Neural cell (in vitro differentiated cells): ENCODE data around the gene MIPOL1. TPM values are rescaled to one million over a fixed set of nuclear protein-coding genes. Genes with fewer than 3 reads are reported as not detected.
A peak's percentile ranks its signal among the peaks of the same experiment; 100 is the strongest.

Experiments used
- H2AFZ ChIP-seq: fragments of 200-600, 300-800 bp; sonication (generic), shearing (Covaris generic); 2 replicates; pipeline ENCODE4 v1.6.0; 2014; ENCODE audit warnings: low read depth, mild to moderate bottlenecking, antibody characterized with exemption, low read length, moderate library complexity
- H3F3A ChIP-seq: fragments of 200-600 bp; shearing (Covaris generic); 2 replicates; pipeline ENCODE4 v1.6.1; 2016; ENCODE audit warnings: mild to moderate bottlenecking, moderate library complexity, mixed read lengths, antibody characterized with exemption, low read length; ENCODE audit not compliant: insufficient read depth, poor library complexity, severe bottlenecking
- H3K27ac ChIP-seq: fragments of 200-600, 300-800 bp; sonication (generic), shearing (Covaris generic); 2 replicates; pipeline ENCODE4 v1.5.1; 2014; ENCODE audit warnings: mild to moderate bottlenecking, low read length, moderate library complexity
- H3K27me3 ChIP-seq: fragments of 300-800, 200-600 bp; sonication (generic), shearing (Covaris generic); 2 replicates; pipeline ENCODE4 v1.6.0; 2014; ENCODE audit warnings: mild to moderate bottlenecking, low read depth, low read length, moderate library complexity; ENCODE audit not compliant: insufficient read depth
- H3K36me3 ChIP-seq: fragments of 300-800, 200-600 bp; sonication (generic), shearing (Covaris generic); 2 replicates; pipeline ENCODE4 v1.5.1; 2014; ENCODE audit warnings: mild to moderate bottlenecking, antibody characterized with exemption, low read length, moderate library complexity; ENCODE audit not compliant: insufficient read depth
- H3K4me2 ChIP-seq: fragments of 300-800, 200-600 bp; sonication (generic), shearing (Covaris generic); 2 replicates; pipeline ENCODE4 v1.6.0; 2014; ENCODE audit warnings: mild to moderate bottlenecking, low read length
- H3K4me3 ChIP-seq: fragments of 300-800, 200-600 bp; sonication (generic), shearing (Covaris generic); 2 replicates; pipeline ENCODE4 v1.5.1; 2014; ENCODE audit warnings: mild to moderate bottlenecking, low read length, moderate library complexity
- H3K79me2 ChIP-seq: fragments of 200-600 bp; shearing (Covaris generic); replicated peaks from 2 replicates; pipeline ENCODE4 v1.6.0; 2014; ENCODE audit warnings: mild to moderate bottlenecking, low read length, moderate library complexity; ENCODE audit not compliant: insufficient read depth
- H3K9ac ChIP-seq: fragments of 300-800, 200-600 bp; sonication (generic), shearing (Covaris generic); 2 replicates; pipeline ENCODE4 v1.6.1; 2016; ENCODE audit warnings: mild to moderate bottlenecking, low read length, mixed read lengths
- H3K9me2 ChIP-seq: fragments of 200-600 bp; shearing (Covaris generic); 2 replicates; pipeline ENCODE4 v1.6.1; 2016; ENCODE audit warnings: mild to moderate bottlenecking, low read length, mixed read lengths; ENCODE audit not compliant: insufficient read depth
- H3K9me3 ChIP-seq: fragments of 200-600, 300-800 bp; sonication (generic), shearing (Covaris generic); 2 replicates; pipeline ENCODE4 v1.6.1; 2016; ENCODE audit warnings: mild to moderate bottlenecking, mixed run types, low read length, moderate library complexity, mixed read lengths
- H4K20me1 ChIP-seq: fragments of 200-600 bp; shearing (Covaris generic); 2 replicates; pipeline ENCODE4 v1.6.1; 2016; ENCODE audit warnings: mild to moderate bottlenecking, mixed run types; ENCODE audit not compliant: insufficient read depth
- CTCF ChIP-seq: fragments of 450-650 bp; IDR thresholded peaks from 2 replicates; pipeline ENCODE4 v1.5.1; 2014; ENCODE audit warnings: antibody characterized with exemption, mild to moderate bottlenecking, moderate library complexity; ENCODE audit not compliant: poor library complexity, severe bottlenecking
- EP300 ChIP-seq: fragments of 450-650 bp; conservative IDR thresholded peaks from 2 replicates; pipeline ENCODE4 v1.6.1; 2014; ENCODE audit warnings: antibody characterized with exemption, mild to moderate bottlenecking, moderate library complexity; ENCODE audit not compliant: poor library complexity, severe bottlenecking
- EZH2 ChIP-seq: fragments of 200-600, 300-800 bp; shearing (Covaris generic), sonication (generic); IDR thresholded peaks from 2 replicates; pipeline ENCODE4 v1.6.1; 2014; ENCODE audit warnings: antibody characterized with exemption, low read length, borderline replicate concordance, mild to moderate bottlenecking; ENCODE audit not compliant: insufficient read depth, poor library complexity, severe bottlenecking
- MXI1 ChIP-seq: fragments of 450-650 bp; conservative IDR thresholded peaks from 2 replicates; pipeline ENCODE4 v1.6.1; 2014; ENCODE audit warnings: antibody characterized with exemption, mild to moderate bottlenecking; ENCODE audit not compliant: poor library complexity, severe bottlenecking
- POLR2AphosphoS5 ChIP-seq: IDR thresholded peaks from 2 replicates; pipeline ENCODE4 v1.6.1; 2012
- RAD21 ChIP-seq: fragments of 450-650 bp; conservative IDR thresholded peaks from 2 replicates; pipeline ENCODE4 v1.6.1; 2014; ENCODE audit warnings: antibody characterized with exemption, mild to moderate bottlenecking, moderate library complexity
- REST ChIP-seq: IDR thresholded peaks from 2 replicates; pipeline ENCODE4 v1.6.1; 2012; ENCODE audit warnings: borderline replicate concordance
- SMC3 ChIP-seq: fragments of 450-650 bp; conservative IDR thresholded peaks from 2 replicates; pipeline ENCODE4 v1.6.1; 2014; ENCODE audit warnings: antibody characterized with exemption, mild to moderate bottlenecking, moderate library complexity; ENCODE audit not compliant: poor library complexity
- TAF1 ChIP-seq: IDR thresholded peaks from 2 replicates; pipeline ENCODE4 v1.6.1; 2012; ENCODE audit warnings: low read depth
- polyA plus RNA-seq: library from polyadenylated mRNA; depleted of rRNA; stranded (reverse); fragments of >200 nt; gene quantifications from 2 replicates; pipeline ENCODE4 v1.2.3, GENCODE V29; 2014

Gene MIPOL1
- polyA plus RNA-seq, 1 donor from 2014 or later = 1.3 TPM

GRCh38 chr14:37588956-37589714 is 391.4 kb downstream of the MIPOL1 start:
- Histone ChIP-seq H3K4me3 (no peak overlapping the region), H3K4me2 (no peak overlapping the region), H3K36me3 (no peaks in the 10 kb centered on the region), H3F3A (no peaks in the 10 kb centered on the region), H3K9ac (no peak overlapping the region), H3K27ac (no peak overlapping the region), H2AFZ (no peak overlapping the region), H3K9me2 (no peaks in the 10 kb centered on the region), H3K79me2 (no peaks in the 10 kb centered on the region), H4K20me1 (no peaks in the 10 kb centered on the region), H3K9me3 (no peaks in the 10 kb centered on the region), H3K27me3 (peaks cover 100% of the 10 kb centered on the region)
- TF ChIP-seq MXI1 (no peak), TAF1 (no peak), EZH2 (no peak), POLR2AphosphoS5 (peak; percentile 73)

- Histone ChIP-seq H3K36me3 (no peaks in the 10 kb centered on the region), H3K27me3 (peaks cover 100% of the 10 kb centered on the region), H3K4me3 (no peak overlapping the region), H3K27ac (no peak overlapping the region), H2AFZ (no peak overlapping the region), H3K4me2 (no peak overlapping the region), H3K9ac (no peak overlapping the region), H3K79me2 (no peaks in the 10 kb centered on the region), H3K9me3 (no peaks in the 10 kb centered on the region), H3F3A (no peaks in the 10 kb centered on the region), H3K9me2 (no peaks in the 10 kb centered on the region), H4K20me1 (no peaks in the 10 kb centered on the region)
- TF ChIP-seq REST (no peak), TAF1 (no peak), POLR2AphosphoS5 (no peak), RAD21 (no peak), SMC3 (no peak), MXI1 (no peak), EP300 (no peak), EZH2 (no peak), CTCF (no peak)
Observed at GRCh38 chr14:37589715-37590427, 392.1 kb downstream of the MIPOL1 start.
